RWPE2 (cell line): Measurements from ENCODE around the gene CCDC12.

ENCODE experiments used
- ATAC-seq: fragments of 200-7000 bp; cut with Tn5 transposase; 3 replicates; pipeline ENCODE4 v1.9.1; 2021; ENCODE audit warnings: low read depth
- DNase-seq: peaks from one replicate; pipeline ENCODE4 v3.0.0-alpha.2; 2020; ENCODE audit warnings: low spot score
- H3K27ac ChIP-seq: fragments of 450-650 bp; 2 replicates; pipeline ENCODE4 v1.5.1; 2017; ENCODE audit warnings: mild to moderate bottlenecking; ENCODE audit not compliant: poor library complexity, severe bottlenecking
- H3K27me3 ChIP-seq: fragments of 250-450 bp; sonication (Bioruptor Pico); 2 replicates; pipeline ENCODE4 v1.5.1; 2021; ENCODE audit warnings: mild to moderate bottlenecking, moderate library complexity; ENCODE audit not compliant: insufficient read depth, poor library complexity, severe bottlenecking
- H3K36me3 ChIP-seq: fragments of 250-450 bp; sonication (Bioruptor Pico); 2 replicates; pipeline ENCODE4 v1.5.1; 2020; ENCODE audit warnings: low read depth, mild to moderate bottlenecking, moderate library complexity
- H3K4me1 ChIP-seq: fragments of 250-450 bp; sonication (Bioruptor Pico); 2 replicates; pipeline ENCODE4 v1.5.1; 2021; ENCODE audit warnings: mild to moderate bottlenecking, moderate library complexity; ENCODE audit not compliant: insufficient read depth, poor library complexity, severe bottlenecking
- H3K4me3 ChIP-seq: fragments of 250-450 bp; sonication (Bioruptor Pico); 2 replicates; pipeline ENCODE4 v1.5.1; 2021; ENCODE audit warnings: mild to moderate bottlenecking, moderate library complexity; ENCODE audit not compliant: severe bottlenecking
- H3K9me3 ChIP-seq: fragments of 250-450 bp; sonication (Bioruptor Pico); 2 replicates; pipeline ENCODE4 v1.5.1; 2021; ENCODE audit warnings: mild to moderate bottlenecking, moderate library complexity; ENCODE audit not compliant: severe bottlenecking
- TF ChIP-seq, protein P1 (sequence below): fragments of 450-650 bp; IDR thresholded peaks from one replicate; pipeline ENCODE4 v1.5.1; 2017; ENCODE audit warnings: mild to moderate bottlenecking, moderate library complexity; ENCODE audit not compliant: poor library complexity, severe bottlenecking

The CCDC12 gene

DNA sequence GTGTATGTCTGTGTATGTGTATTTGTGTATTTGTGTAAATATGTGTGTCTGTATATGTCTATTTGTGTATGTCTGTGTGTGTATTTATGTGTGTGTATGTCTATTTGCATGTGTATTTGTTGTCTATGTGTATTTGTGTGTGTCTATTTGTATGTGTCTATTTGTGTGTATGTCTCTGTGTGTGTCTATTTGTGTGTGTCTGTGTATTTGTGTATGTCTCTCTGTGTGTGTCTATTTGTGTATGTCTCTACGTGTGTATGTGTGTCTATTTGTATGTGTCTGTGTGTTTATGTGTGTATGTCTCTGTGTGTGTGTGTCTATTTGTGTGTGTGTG lies 68.6 kb downstream of the CCDC12 start:
- no peak overlapping the region for H3K27ac ChIP-seq
- DNase-seq, result no peak
- H3K27me3 ChIP-seq, result no peaks in the 10 kb centered on the region
- TF ChIP-seq, protein P1, sequence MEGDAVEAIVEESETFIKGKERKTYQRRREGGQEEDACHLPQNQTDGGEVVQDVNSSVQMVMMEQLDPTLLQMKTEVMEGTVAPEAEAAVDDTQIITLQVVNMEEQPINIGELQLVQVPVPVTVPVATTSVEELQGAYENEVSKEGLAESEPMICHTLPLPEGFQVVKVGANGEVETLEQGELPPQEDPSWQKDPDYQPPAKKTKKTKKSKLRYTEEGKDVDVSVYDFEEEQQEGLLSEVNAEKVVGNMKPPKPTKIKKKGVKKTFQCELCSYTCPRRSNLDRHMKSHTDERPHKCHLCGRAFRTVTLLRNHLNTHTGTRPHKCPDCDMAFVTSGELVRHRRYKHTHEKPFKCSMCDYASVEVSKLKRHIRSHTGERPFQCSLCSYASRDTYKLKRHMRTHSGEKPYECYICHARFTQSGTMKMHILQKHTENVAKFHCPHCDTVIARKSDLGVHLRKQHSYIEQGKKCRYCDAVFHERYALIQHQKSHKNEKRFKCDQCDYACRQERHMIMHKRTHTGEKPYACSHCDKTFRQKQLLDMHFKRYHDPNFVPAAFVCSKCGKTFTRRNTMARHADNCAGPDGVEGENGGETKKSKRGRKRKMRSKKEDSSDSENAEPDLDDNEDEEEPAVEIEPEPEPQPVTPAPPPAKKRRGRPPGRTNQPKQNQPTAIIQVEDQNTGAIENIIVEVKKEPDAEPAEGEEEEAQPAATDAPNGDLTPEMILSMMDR, result no peak
- no peak for ATAC-seq
- H3K4me1 ChIP-seq, result no peaks in the 10 kb centered on the region
- H3K4me3 ChIP-seq, result no peak overlapping the region
- no peaks in the 10 kb centered on the region for H3K9me3 ChIP-seq
- H3K36me3 ChIP-seq, result no peaks in the 10 kb centered on the region

DNA sequence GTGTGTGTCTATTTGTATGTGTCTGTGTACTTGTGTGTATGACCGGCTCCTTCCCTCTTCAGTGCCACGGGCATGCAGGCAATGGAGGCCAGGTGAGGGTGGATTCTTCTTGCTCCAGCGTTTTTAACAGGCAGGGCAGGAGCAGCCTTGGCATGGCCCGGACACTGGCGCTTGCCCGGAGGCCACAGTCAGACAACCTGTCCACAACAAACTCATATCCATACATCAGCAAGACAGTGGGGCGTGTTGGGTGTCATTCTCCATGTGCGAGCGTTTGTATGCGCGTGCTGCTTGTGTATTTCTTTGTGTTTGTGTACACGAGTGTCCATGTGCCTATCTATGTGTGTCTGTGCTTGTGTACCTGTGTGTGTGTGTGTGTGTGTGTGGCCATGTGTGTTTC lies 69.3 kb downstream of the CCDC12 start:
- H3K27ac ChIP-seq, result no peak overlapping the region
- no peak for ATAC-seq
- H3K27me3 ChIP-seq, result no peaks in the 10 kb centered on the region
- no peaks in the 10 kb centered on the region for H3K4me1 ChIP-seq
- DNase-seq, result peak; percentile 42
- no peak overlapping the region for H3K4me3 ChIP-seq
- H3K9me3 ChIP-seq, result no peaks in the 10 kb centered on the region
- H3K36me3 ChIP-seq, result no peaks in the 10 kb centered on the region
- TF ChIP-seq, protein P1, result no peak

DNA sequence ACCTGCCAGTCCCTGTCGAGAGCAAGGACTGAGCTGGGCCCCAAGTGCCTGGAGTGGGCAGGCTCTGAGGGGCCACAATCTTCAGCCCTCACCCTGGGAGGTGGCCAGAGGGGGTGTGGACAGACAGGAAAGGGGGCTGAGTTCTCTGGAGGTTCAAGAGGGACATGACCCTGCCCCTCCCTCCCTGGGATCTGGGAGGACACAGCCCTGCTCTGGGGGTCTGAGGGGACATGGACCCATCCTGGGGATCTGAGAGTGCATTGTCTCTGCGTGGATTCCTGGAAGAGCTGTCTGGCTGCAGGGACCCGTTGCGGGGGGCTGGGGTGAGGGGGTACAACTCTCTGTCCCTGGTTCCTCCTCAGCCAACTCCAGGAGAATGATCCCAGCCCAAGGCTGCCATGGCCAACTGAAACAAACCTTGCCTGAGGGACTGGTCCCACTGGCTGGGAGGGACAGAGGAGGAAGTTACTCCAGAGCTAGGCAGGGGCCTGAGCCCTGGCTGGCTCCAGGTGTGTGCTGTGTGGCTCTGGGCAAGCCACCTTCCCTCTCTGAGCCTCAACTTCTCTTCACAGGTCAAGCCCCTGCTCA lies 70.0 kb downstream of the CCDC12 start:
- no peaks in the 10 kb centered on the region for H3K27me3 ChIP-seq
- ATAC-seq, result no peak
- TF ChIP-seq, protein P1, result no peak
- peak; percentile 52 for DNase-seq
- no peak overlapping the region for H3K27ac ChIP-seq
- H3K4me1 ChIP-seq, result no peaks in the 10 kb centered on the region
- H3K4me3 ChIP-seq, result no peak overlapping the region
- no peaks in the 10 kb centered on the region for H3K36me3 ChIP-seq
- H3K9me3 ChIP-seq, result no peaks in the 10 kb centered on the region

DNA sequence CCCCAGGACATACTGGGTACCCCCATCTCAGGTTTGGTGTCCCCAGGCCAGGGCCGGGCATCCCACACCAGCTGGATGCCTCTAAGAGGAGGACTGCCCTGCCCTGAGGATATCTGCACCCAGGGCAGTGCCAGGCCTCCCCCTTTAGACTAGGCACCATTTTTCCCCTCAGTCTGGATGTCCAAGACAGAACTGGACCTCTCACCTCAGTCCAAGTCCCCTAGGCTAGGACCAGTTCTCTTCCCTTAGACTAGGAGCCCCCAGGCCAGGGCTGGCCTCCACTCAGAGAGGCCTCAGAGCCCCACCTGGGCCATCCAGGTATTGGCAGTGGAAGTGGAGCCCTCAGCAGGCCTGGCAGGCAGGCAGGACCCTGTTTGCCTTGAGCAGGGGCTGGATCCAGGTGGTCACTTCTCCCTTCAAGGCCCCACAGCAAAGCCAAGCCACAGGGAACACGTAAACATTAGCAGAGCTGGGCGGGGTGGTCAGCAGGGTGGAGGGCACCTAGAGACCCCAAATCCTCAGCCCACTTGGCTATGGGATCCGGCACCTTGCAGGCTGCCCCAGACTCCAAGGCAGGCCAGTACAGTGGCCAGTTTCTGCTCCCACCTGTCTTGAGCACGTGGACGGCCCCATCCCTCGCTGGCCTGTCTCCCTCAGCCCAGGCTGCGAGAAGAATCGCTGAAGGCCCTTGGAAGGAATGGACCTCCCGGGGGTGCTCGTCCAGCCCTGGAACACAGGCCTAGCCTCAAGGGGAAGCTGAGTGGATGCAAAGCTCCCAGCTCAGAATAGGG lies 70.7 kb downstream of the CCDC12 start:
- TF ChIP-seq, protein P1, result no peak
- no peak for ATAC-seq

DNA sequence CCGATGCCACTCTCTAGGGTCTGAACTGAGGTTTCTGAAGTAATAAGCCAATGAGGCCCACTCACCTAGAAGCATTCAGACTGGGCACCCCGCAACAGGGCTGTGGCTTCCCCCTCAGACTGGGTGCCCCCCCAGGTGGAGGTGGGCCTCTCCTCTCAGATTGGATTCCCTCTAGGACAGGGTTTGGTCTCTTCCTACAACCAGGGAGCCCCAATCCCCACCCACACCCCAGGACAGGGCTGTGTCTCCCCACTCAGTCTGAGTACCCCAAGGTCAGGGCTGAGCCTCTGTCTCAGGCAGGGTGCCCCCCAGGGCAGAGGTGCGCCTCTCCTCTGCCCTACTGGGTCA lies 71.4 kb downstream of the CCDC12 start:
- Histone ChIP-seq H3K4me3 (no peak overlapping the region), H3K36me3 (no peaks in the 10 kb centered on the region), H3K4me1 (no peaks in the 10 kb centered on the region), H3K27ac (no peak overlapping the region), H3K27me3 (no peaks in the 10 kb centered on the region), H3K9me3 (no peaks in the 10 kb centered on the region)
- TF ChIP-seq, protein P1, result no peak
- ATAC-seq, result no peak
- peak; percentile 30 for DNase-seq

More for the DNA sequence above, 70.7 kb downstream of the CCDC12 start:
- Histone ChIP-seq H3K4me3 (no peak overlapping the region), H3K9me3 (no peaks in the 10 kb centered on the region), H3K27ac (no peak overlapping the region), H3K4me1 (no peaks in the 10 kb centered on the region), H3K27me3 (no peaks in the 10 kb centered on the region), H3K36me3 (no peaks in the 10 kb centered on the region)
- DNase-seq, result peak; percentile 57
